Measurements from ENCODE around the gene ELP2.
"Not testable (repeated sequence)": the region's sequence is repeated elsewhere in the genome, so short reads cannot be mapped to it uniquely, and the experiment has no call there.

Gene ELP2

GRCh38 chr18:36089001-36089400 lies 40.7 kb upstream of the ELP2 start:
- DNase-seq = no peak
- Histone ChIP-seq H3K27me3 (no peaks in the 10 kb centered on the region), H3K9me3 (no peaks in the 10 kb centered on the region), H3K4me1 (no peaks in the 10 kb centered on the region), H3K4me3 (ENCODE audit: low read depth, low read length) (no peak overlapping the region), H3K36me3 (no peaks in the 10 kb centered on the region)
- no peak for TF ChIP-seq CTCF (IDR thresholded peaks at IDR 0.05; ENCODE audit: low read depth, low read length)

GRCh38 chr18:36092116-36092515 lies 37.6 kb upstream of the ELP2 start:
- H3K9me3 ChIP-seq; H3K4me1 ChIP-seq; H3K4me3 ChIP-seq (ENCODE audit: low read depth, low read length); H3K27me3 ChIP-seq; DNase-seq; H3K36me3 ChIP-seq: not testable (repeated sequence)

- no peak for TF ChIP-seq CTCF (IDR thresholded peaks at IDR 0.05; ENCODE audit: low read depth, low read length)
- Histone ChIP-seq H3K36me3 (no peaks in the 10 kb centered on the region), H3K9me3 (no peaks in the 10 kb centered on the region), H3K4me1 (no peaks in the 10 kb centered on the region), H3K4me3 (ENCODE audit: low read depth, low read length) (no peak overlapping the region), H3K27me3 (no peaks in the 10 kb centered on the region)
- DNase-seq = no peak
Observed at GRCh38 chr18:36094431-36094830, 35.3 kb upstream of the ELP2 start.

DNA sequence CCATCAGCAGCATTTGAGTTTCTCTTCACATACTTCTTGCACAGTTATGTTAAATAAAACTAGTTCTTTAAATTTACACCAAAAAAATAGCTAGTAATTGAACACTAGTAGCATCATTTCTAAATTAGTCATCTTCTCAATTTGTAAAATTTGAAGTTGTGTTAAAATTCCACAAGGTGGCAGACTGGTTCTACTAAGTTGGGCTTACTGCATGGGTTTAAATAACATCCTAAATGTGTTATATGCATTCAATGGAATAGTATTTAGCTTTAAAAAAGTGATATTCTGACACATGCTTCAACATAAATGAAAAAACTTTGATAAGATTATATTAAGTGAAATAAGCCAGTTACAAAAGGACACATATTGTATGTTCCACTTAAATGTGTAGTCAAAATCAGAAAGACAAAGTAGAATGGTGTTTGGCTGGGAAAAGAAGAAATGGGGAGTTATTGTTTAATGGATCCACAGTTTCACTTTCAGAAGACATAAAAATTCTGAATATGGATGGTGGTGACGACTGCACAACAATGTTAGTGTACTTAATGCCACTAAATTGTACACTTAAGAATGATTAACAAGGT lies 33.7 kb upstream of the ELP2 start:
- Histone ChIP-seq H3K4me3 (ENCODE audit: low read depth, low read length) (no peak overlapping the region), H3K27me3 (no peaks in the 10 kb centered on the region), H3K36me3 (no peaks in the 10 kb centered on the region), H3K9me3 (no peaks in the 10 kb centered on the region), H3K4me1 (no peaks in the 10 kb centered on the region)
- peak; percentile 35 for TF ChIP-seq CTCF (IDR thresholded peaks at IDR 0.05; ENCODE audit: low read depth, low read length)
- DNase-seq = no peak

DNA sequence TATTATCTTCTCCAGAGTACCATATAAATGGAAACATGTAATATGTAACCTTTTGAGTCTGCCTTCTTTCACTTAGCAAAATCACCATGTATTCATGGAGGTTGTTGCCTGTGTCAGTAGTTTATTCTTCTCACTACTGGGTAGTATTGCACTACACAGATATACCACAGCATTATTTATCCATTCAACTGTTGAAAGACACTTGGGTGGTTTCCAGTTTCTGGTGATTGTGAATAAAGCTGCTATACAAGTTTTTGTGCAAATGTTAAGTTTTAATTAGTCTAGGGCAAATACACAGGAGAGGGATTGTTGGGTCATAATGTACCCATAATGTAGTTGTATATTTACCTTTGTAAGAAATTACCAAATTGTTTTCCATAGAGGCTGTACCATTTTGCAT lies 32.7 kb upstream of the ELP2 start:
- TF ChIP-seq CTCF (IDR thresholded peaks at IDR 0.05; ENCODE audit: low read depth, low read length) = no peak
- Histone ChIP-seq H3K4me1 (no peaks in the 10 kb centered on the region), H3K9me3 (no peaks in the 10 kb centered on the region), H3K4me3 (ENCODE audit: low read depth, low read length) (no peak overlapping the region), H3K27me3 (no peaks in the 10 kb centered on the region), H3K36me3 (no peaks in the 10 kb centered on the region)
- DNase-seq = no peak

- no peak for TF ChIP-seq CTCF (IDR thresholded peaks at IDR 0.05; ENCODE audit: low read depth, low read length)
- no peaks in the 10 kb centered on the region for H3K27me3 ChIP-seq
- no peak for DNase-seq
Observed at GRCh38 chr18:36099311-36099710, 30.4 kb upstream of the ELP2 start.

DNA sequence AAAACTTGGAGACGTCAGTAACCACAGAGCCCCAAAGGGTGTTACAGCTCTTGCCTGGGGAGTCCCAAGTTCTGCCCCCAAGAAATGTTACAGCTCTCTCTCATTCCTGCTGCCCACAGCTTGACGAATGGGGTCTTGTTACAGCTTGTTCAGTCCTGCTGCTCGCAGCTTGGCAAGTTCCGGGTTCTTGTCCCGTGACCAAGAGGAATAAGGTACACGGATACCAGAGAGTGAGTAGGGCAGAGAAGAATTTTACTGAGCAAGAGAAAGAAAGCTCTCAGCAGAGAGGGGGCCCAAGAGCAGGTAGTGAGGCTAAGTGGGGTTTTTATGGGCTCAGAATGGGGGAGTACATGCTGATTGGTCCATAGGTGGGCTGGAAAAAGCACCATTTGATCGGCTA lies 27.8 kb upstream of the ELP2 start:
- H3K9me3 ChIP-seq = no peaks in the 10 kb centered on the region
- no peak overlapping the region for H3K4me3 ChIP-seq (ENCODE audit: low read depth, low read length)
- DNase-seq = no peak
- H3K4me1 ChIP-seq = no peaks in the 10 kb centered on the region
- H3K36me3 ChIP-seq = no peaks in the 10 kb centered on the region
- no peak for TF ChIP-seq CTCF (IDR thresholded peaks at IDR 0.05; ENCODE audit: low read depth, low read length)
- no peaks in the 10 kb centered on the region for H3K27me3 ChIP-seq

More at GRCh38 chr18:36099311-36099710, 30.4 kb upstream of the ELP2 start:
- Histone ChIP-seq H3K9me3 (no peaks in the 10 kb centered on the region), H3K4me3 (ENCODE audit: low read depth, low read length) (no peak overlapping the region), H3K36me3 (no peaks in the 10 kb centered on the region), H3K4me1 (no peaks in the 10 kb centered on the region)

Measured in BE2C (cell line).